ENCODE measurements around the gene TEPSIN. TPM values are rescaled to one million over a fixed set of nuclear protein-coding genes. Genes with fewer than 3 reads are reported as not detected.
A peak's percentile ranks its signal among the peaks of the same experiment; 100 is the strongest.

The TEPSIN gene
- polyA plus RNA-seq, 1 experiment, result 19.4 TPM

DNA sequence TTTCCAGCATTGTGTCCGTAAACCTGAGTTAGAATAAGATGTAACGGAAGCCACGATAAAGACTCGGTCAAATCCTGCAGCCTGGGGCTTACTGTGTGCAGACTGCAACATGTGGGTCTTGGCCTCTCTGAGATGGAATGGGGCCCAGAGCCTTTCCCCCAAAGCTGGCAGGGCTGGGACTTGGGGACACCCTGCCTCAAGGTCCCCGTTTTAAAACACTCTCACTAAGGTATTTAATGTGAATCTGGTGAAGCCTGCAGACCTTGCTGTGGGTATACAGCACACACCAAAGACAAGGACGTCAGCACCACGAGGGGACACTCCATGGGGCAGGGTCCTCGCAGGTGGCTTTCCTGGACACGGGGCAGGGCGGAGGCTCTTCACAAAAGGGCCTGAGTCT, 2.3 kb upstream of the TEPSIN start:
- CTCF ChIA-PET, result interaction anchor here (1.1 to 1.3 kb wide), 3 partner anchors 34 to 97 kb away, joined by 3 to 4 read pairs (median 3); no protein-coding TSS in a partner anchor
- TF ChIP-seq, protein P1, sequence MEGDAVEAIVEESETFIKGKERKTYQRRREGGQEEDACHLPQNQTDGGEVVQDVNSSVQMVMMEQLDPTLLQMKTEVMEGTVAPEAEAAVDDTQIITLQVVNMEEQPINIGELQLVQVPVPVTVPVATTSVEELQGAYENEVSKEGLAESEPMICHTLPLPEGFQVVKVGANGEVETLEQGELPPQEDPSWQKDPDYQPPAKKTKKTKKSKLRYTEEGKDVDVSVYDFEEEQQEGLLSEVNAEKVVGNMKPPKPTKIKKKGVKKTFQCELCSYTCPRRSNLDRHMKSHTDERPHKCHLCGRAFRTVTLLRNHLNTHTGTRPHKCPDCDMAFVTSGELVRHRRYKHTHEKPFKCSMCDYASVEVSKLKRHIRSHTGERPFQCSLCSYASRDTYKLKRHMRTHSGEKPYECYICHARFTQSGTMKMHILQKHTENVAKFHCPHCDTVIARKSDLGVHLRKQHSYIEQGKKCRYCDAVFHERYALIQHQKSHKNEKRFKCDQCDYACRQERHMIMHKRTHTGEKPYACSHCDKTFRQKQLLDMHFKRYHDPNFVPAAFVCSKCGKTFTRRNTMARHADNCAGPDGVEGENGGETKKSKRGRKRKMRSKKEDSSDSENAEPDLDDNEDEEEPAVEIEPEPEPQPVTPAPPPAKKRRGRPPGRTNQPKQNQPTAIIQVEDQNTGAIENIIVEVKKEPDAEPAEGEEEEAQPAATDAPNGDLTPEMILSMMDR (IDR thresholded peaks at IDR 0.05; ENCODE audit: insufficient read depth, low read depth, low read length), result no peak

DNA sequence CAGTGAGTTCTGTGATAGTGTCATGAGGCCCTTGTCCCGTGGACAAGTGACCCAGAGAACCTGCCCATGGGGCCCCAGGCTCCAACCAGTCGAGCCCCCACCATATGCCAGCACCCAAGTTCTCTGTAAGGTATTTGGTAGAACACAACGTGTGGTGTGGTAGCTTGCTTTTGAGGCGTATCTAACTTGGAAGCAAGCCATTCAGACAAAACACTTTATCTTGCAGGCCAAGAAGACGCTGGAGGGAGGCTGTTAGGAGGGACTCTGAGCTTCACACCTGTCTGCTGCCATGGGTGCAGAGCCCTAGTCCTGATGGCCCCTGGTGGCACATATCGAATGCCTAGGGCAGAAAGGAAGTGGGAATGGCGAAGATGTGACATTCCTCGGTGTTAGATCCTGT, 1.9 kb upstream of the TEPSIN start:
- H3K4me3 ChIP-seq (ENCODE audit: low read depth, low read length), result no peak overlapping the region
- H3K36me3 ChIP-seq (ENCODE audit: control insufficient read depth, insufficient read depth, low read length), result peaks cover 19% of the 10 kb centered on the region
- CTCF ChIA-PET, result interaction anchor here (1.0 to 2.0 kb wide), 5 partner anchors 18 to 98 kb away, joined by 3 to 7 read pairs (median 3); partner anchors contain the start of gene CEP131
- no peaks in the 10 kb centered on the region for H3K27me3 ChIP-seq (ENCODE audit: control insufficient read depth, insufficient read depth, low read length)
- TF ChIP-seq, protein P1 (IDR thresholded peaks at IDR 0.05; ENCODE audit: insufficient read depth, low read depth, low read length), result no peak
- DNase-seq (ENCODE audit: low read depth), result no peak
- POLR2A ChIA-PET, result interaction anchor here (0.6 kb wide), 1 partner anchor 407 kb away, joined by 3 read pairs; no protein-coding TSS in a partner anchor

More for the DNA sequence above, 2.3 kb upstream of the TEPSIN start:
- H3K4me3 ChIP-seq (ENCODE audit: low read depth, low read length), result no peak overlapping the region
- DNase-seq (ENCODE audit: low read depth), result no peak
- POLR2A ChIA-PET, result interaction anchor here (0.6 kb wide), 1 partner anchor 408 kb away, joined by 3 read pairs; no protein-coding TSS in a partner anchor
- no peaks in the 10 kb centered on the region for H3K27me3 ChIP-seq (ENCODE audit: control insufficient read depth, insufficient read depth, low read length)
- H3K36me3 ChIP-seq (ENCODE audit: control insufficient read depth, insufficient read depth, low read length), result peaks cover 19% of the 10 kb centered on the region

DNA sequence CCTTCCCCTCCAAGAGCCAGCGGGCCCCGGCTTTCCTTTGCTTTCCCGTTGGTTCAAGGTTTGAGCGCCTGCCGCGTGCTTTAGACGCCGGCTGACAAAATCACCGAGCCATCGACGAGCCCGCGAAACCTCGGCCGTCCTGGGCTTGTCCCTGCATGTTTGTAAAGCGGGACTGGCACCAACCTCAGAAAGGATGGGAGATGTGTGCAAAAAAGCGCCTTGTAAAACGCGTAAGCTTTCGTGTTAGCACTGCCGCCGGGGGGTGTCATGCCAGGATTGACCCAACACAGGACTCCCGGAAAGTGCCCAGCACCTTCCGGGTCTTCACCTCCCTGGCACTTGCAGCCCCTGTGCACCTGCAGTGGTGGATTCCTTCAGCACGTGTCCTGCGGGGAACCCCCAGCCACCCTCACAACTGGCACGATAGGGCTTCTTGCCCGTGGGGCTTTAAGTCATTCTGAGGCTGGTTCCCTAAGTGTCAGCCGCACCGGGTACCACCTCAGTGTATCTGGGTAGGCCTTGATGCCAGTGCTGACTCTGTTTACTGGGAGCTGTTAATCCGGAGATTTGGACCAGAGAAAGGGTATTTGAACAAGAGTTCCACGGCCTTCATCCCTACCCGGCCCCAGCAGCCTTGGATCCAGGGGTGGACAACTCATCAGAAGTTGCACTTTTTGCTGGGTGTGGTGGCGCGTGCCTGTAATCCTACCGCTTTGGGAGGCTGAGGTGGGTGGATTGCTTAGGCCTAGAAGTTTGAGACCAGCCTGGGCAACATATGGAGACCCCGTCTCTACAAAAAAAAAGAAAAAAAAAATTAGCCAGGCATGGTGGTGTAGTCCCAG, 1.1 kb upstream of the TEPSIN start:
- TF ChIP-seq, protein P1 (IDR thresholded peaks at IDR 0.05; ENCODE audit: insufficient read depth, low read depth, low read length), result no peak
- H3K4me3 ChIP-seq (ENCODE audit: low read depth, low read length), result peak overlapping the region; percentile 88
- CTCF ChIA-PET, result interaction anchor here (0.9 to 2.7 kb wide), 8 partner anchors 13 to 245 kb away, joined by 3 to 7 read pairs (median 3); partner anchors contain the start of gene CEP131
- POLR2A ChIA-PET, result no interaction called here
- H3K36me3 ChIP-seq (ENCODE audit: control insufficient read depth, insufficient read depth, low read length), result peaks cover 14% of the 10 kb centered on the region
- DNase-seq (ENCODE audit: low read depth), result no peak
- no peaks in the 10 kb centered on the region for H3K27me3 ChIP-seq (ENCODE audit: control insufficient read depth, insufficient read depth, low read length)

DNA sequence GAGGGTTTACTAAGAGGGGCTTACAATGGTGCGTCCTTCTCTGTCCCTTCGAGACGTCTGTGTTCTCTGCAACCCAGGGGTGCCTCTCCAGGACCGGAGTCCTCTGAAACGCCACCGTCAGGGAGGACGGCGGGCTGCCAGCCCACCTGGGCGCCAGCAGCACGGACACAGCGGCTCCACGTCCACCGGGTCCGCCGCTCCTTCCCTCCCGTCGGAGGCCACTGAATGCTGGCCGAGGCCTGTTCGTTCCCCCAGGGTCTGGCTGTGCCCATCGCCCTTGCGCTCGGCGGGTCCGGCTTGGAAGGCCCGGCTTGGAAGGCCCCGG, 403 bp downstream of the TEPSIN start:
- peak overlapping the region; percentile 96 for H3K4me3 ChIP-seq (ENCODE audit: low read depth, low read length)
- ChIA-PET POLR2A (interaction anchor here (0.6 to 0.8 kb wide), 2 partner anchors 9 to 268 kb away, joined by 3 to 7 read pairs; no protein-coding TSS in a partner anchor), CTCF (interaction anchor here (0.9 to 2.7 kb wide), 7 partner anchors 14 to 246 kb away, joined by 3 to 7 read pairs (median 3); partner anchors contain the start of gene CEP131)
- H3K36me3 ChIP-seq (ENCODE audit: control insufficient read depth, insufficient read depth, low read length), result peaks cover 17% of the 10 kb centered on the region
- TF ChIP-seq, protein P1 (IDR thresholded peaks at IDR 0.05; ENCODE audit: insufficient read depth, low read depth, low read length), result no peak
- H3K27me3 ChIP-seq (ENCODE audit: control insufficient read depth, insufficient read depth, low read length), result no peaks in the 10 kb centered on the region
- DNase-seq (ENCODE audit: low read depth), result no peak
